ENCODE data around the gene SLK.

DNA sequence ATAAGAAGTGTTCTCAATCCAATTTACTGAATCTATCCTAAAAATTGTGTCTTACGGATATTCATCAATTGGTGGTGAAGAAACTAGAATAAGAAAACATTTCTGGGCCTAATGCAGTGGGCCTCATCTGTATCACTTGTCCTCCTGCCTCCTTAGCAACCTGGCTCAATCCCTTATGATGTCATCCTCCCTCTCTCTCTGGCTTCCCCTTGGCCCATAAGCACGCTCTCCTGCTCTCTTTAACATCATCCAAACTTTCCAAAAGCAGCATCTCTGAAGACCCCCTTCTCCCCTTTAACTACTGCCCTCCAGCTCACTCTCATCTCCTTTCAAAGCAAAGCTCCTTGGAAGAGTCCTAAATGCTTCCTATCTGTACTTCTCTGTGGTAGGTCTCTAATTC, 44.3 kb upstream of the SLK start:
- TF ChIP-seq, protein P1, sequence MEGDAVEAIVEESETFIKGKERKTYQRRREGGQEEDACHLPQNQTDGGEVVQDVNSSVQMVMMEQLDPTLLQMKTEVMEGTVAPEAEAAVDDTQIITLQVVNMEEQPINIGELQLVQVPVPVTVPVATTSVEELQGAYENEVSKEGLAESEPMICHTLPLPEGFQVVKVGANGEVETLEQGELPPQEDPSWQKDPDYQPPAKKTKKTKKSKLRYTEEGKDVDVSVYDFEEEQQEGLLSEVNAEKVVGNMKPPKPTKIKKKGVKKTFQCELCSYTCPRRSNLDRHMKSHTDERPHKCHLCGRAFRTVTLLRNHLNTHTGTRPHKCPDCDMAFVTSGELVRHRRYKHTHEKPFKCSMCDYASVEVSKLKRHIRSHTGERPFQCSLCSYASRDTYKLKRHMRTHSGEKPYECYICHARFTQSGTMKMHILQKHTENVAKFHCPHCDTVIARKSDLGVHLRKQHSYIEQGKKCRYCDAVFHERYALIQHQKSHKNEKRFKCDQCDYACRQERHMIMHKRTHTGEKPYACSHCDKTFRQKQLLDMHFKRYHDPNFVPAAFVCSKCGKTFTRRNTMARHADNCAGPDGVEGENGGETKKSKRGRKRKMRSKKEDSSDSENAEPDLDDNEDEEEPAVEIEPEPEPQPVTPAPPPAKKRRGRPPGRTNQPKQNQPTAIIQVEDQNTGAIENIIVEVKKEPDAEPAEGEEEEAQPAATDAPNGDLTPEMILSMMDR (conservative IDR thresholded peaks at IDR 0.05 in 1 of 2, IDR thresholded peaks at IDR 0.05 in 1 of 2; ENCODE audit: extremely low read depth in 1 of 2, insufficient read depth in 1 of 2, low read depth in 1 of 2, low read length in 2 of 2): no peak
- no peak for TF ChIP-seq EZH2 (IDR thresholded peaks at IDR 0.05; ENCODE audit: borderline replicate concordance, low read length)
